Nephron (organoid): ENCODE results near the gene NETO2.

Experiments
- H3K27ac Mint-ChIP-seq, 3 experiments: 2 replicates each; pipeline ENCODE4 v1.8.0; 2020; ENCODE audit warnings: mixed read lengths in 3 of 3, mild to moderate bottlenecking in 2 of 3, moderate library complexity in 1 of 3
- H3K27me3 Mint-ChIP-seq: 2 replicates; pipeline ENCODE4 v1.8.0; 2021; ENCODE audit warnings: low read depth, mild to moderate bottlenecking, moderate library complexity, mixed read lengths
- H3K36me3 Mint-ChIP-seq: 2 replicates; pipeline ENCODE4 v1.8.0; 2020; ENCODE audit warnings: low read depth, mixed read lengths
- H3K4me1 Mint-ChIP-seq: 2 replicates; pipeline ENCODE4 v1.8.0; 2020; ENCODE audit warnings: mixed read lengths
- H3K4me3 Mint-ChIP-seq, 3 experiments: 2 replicates each; pipeline ENCODE4 v1.8.0; 2020; ENCODE audit warnings: mild to moderate bottlenecking in 3 of 3, mixed read lengths in 3 of 3, moderate library complexity in 2 of 3
- H3K9me3 Mint-ChIP-seq: 2 replicates; pipeline ENCODE4 v1.8.0; 2020; ENCODE audit warnings: mixed read lengths
- TF ChIP-seq, protein P1 (sequence below), 3 experiments: fragments of 200-600 bp; sonication (generic); IDR thresholded peaks; one replicate each; pipeline ENCODE4 v1.5.0; 2021; ENCODE audit warnings: antibody characterized with exemption in 3 of 3; ENCODE audit not compliant: unreplicated experiment in 3 of 3

Gene NETO2

DNA sequence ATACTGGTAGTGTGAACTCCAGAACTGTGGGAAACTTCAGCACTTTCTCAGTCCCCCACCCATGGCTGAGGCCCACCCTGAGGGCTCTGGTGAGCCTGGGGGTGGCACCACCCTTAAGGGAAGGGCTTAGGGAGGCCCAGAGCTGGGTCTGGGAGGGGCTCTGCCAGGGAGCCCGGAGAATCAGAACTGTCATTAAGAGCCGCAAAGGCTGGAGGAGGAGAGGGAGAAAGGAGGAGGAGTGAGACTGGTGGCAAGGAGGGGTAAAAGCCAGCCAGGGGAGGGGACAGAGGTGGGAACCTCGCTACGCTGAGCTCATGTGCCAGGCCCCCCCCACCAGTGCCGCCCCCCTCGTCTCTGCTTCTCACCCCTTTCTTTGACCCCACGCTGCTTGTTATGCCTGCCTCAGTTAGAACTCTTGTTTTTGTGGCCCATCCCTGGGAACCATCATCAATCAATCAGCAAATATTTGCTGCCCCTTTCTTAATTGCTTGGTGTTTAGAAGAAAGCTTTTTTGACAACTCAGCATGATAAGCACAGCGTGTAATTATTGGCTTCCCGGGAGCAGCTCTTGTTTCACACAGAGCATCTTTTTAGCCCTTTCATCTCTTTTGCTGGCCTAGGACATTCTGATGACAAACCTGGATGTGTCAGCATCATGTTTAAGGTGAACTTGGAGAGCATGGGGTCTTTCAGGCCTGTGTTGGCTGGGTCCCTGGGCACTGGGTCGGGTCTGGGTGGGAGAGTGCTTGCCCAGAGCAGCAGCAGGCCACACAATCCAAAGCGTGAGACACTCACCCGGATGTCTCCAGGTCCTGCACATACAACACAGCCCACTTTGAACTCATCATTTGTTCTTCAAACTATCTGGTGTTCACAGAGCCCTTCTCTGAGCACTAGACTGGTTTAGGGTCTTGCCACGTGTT lies 77.7 kb downstream of the NETO2 start:
- TF ChIP-seq, protein P1, sequence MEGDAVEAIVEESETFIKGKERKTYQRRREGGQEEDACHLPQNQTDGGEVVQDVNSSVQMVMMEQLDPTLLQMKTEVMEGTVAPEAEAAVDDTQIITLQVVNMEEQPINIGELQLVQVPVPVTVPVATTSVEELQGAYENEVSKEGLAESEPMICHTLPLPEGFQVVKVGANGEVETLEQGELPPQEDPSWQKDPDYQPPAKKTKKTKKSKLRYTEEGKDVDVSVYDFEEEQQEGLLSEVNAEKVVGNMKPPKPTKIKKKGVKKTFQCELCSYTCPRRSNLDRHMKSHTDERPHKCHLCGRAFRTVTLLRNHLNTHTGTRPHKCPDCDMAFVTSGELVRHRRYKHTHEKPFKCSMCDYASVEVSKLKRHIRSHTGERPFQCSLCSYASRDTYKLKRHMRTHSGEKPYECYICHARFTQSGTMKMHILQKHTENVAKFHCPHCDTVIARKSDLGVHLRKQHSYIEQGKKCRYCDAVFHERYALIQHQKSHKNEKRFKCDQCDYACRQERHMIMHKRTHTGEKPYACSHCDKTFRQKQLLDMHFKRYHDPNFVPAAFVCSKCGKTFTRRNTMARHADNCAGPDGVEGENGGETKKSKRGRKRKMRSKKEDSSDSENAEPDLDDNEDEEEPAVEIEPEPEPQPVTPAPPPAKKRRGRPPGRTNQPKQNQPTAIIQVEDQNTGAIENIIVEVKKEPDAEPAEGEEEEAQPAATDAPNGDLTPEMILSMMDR (IDR thresholded peaks at IDR 0.05; ENCODE audit: unreplicated experiment in 3 of 3) = no peak
- Mint-ChIP-seq H3K4me1 (no peaks in the 10 kb centered on the region), H3K36me3 (no peaks in the 10 kb centered on the region), H3K27ac (no peak overlapping the region), H3K9me3 (peaks cover 3% of the 10 kb centered on the region), H3K27me3 (peaks cover 3% of the 10 kb centered on the region), H3K4me3 (no peak overlapping the region)

DNA sequence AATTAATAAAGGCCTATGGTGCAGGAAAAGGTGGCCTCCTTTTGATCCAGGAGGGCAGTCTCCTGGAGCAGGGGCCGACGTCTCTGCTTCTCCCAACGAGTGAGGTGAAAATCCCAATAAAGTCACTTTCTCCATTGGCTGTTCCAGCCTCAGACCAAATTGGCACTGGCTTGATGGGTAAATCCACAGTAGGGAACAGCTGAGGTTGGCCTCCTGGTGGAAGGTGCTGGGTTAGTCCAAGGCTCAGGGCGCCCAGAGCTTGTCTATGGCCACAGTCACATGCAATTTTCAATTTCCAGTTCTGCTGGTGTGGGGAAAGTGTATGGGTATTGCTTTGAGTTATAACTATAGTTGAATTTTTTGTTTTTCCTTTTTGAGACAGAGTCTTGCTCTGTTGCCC lies 79.0 kb downstream of the NETO2 start:
- Mint-ChIP-seq H3K27me3 (peaks cover 3% of the 10 kb centered on the region), H3K4me3 (no peak overlapping the region), H3K9me3 (peaks cover 3% of the 10 kb centered on the region), H3K4me1 (no peaks in the 10 kb centered on the region), H3K27ac (no peak overlapping the region), H3K36me3 (no peaks in the 10 kb centered on the region)
- TF ChIP-seq, protein P1 (IDR thresholded peaks at IDR 0.05; ENCODE audit: unreplicated experiment in 3 of 3) = no peak

DNA sequence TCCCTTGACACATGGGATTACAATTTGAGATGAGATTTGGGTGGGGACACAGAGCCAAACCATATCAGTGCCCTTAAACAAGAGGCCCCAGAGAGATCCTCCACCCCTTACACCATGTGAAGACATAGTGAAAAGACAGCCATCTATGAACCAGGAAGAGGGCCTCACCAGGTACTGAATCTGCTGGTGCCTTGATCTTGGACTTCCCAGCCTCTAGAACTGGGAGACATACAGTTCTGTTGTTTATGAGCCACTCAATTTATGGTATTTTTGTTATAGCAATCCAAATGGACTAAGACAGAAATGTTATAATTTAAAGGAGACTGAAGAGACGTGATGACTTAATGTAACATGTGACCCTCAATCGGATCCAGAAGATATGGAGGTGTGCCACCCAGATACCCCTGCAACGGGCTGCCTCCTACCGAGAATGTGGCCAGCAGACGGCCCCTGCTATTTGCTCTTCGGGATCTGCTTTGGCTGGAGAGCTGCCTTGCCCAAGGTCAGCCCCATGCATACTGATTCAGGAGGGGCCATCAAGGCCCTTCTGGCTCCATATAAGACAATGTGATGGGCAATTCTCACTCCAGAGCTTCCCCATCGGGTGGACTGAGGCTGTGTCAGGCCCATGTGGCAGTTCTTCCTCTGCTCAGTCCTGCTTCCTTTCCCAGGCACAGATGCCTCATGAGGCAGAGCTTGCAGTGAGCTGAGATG lies 80.6 kb downstream of the NETO2 start:
- H3K27me3 Mint-ChIP-seq = peaks cover 3% of the 10 kb centered on the region
- H3K4me3 Mint-ChIP-seq = no peak overlapping the region
- no peak overlapping the region for H3K27ac Mint-ChIP-seq
- H3K4me1 Mint-ChIP-seq = no peaks in the 10 kb centered on the region
- H3K9me3 Mint-ChIP-seq = peaks cover 3% of the 10 kb centered on the region
- H3K36me3 Mint-ChIP-seq = no peaks in the 10 kb centered on the region
- TF ChIP-seq, protein P1 (IDR thresholded peaks at IDR 0.05; ENCODE audit: unreplicated experiment in 3 of 3) = no peak

DNA sequence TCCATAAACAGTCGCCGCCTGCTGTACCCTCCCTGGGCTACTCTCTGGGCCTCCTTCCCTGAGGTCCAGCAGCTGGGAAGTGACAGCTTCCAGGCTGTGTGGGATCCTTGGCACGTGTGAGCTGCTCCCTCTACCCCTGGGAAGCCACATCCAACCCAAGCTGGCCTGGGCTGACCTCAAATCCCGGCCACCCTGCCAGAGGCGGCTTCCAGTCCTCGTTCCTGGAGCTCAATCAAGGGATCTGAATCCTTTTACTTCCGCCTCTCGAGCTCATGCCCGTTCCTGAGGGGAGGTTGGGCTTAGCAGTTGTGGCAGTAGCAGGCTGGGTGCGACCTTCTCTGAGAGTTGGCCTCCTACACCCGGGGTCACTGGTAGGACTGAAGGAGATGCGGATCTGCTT lies 82.5 kb downstream of the NETO2 start:
- Mint-ChIP-seq H3K27me3 (peaks cover 3% of the 10 kb centered on the region), H3K36me3 (no peaks in the 10 kb centered on the region), H3K4me3 (no peak overlapping the region), H3K4me1 (no peaks in the 10 kb centered on the region), H3K27ac (no peak overlapping the region), H3K9me3 (peaks cover 3% of the 10 kb centered on the region)
- TF ChIP-seq, protein P1 (IDR thresholded peaks at IDR 0.05; ENCODE audit: unreplicated experiment in 3 of 3) = no peak

DNA sequence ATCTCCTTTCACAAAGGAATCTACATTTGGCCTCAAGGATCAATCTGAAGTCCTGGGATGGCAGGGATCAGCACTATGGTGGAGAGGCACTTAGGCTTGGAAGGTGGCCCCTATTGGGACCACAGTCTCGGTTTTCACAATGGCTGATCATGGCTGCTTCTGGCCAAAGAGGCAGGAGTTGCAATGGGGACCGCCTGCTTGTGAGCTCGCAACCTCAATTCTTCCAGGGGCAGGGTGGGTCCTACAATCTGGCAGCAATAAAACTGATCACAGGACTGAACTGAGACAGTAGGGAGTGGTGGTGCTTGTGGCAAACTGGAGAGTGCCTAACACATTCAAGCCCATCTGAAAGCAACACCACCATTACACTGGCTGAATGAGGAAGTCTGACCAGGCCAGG lies 83.1 kb downstream of the NETO2 start:
- peaks cover 3% of the 10 kb centered on the region for H3K9me3 Mint-ChIP-seq
- H3K36me3 Mint-ChIP-seq = no peaks in the 10 kb centered on the region
- peaks cover 3% of the 10 kb centered on the region for H3K27me3 Mint-ChIP-seq
- H3K4me1 Mint-ChIP-seq = no peaks in the 10 kb centered on the region
- no peak overlapping the region for H3K4me3 Mint-ChIP-seq
- H3K27ac Mint-ChIP-seq = no peak overlapping the region
- TF ChIP-seq, protein P1 (IDR thresholded peaks at IDR 0.05; ENCODE audit: unreplicated experiment in 3 of 3) = no peak
